ENCODE data around the gene SCN1A. TPM values are rescaled to one million over a fixed set of nuclear protein-coding genes. Genes with fewer than 3 reads are reported as not detected.

The SCN1A gene
- total and polyA plus RNA-seq, 2 of the 13 experiments (the other 11 are each of a cell fraction or from before 2014, with no cell fraction given) = 19.9 to 39.4 TPM

DNA sequence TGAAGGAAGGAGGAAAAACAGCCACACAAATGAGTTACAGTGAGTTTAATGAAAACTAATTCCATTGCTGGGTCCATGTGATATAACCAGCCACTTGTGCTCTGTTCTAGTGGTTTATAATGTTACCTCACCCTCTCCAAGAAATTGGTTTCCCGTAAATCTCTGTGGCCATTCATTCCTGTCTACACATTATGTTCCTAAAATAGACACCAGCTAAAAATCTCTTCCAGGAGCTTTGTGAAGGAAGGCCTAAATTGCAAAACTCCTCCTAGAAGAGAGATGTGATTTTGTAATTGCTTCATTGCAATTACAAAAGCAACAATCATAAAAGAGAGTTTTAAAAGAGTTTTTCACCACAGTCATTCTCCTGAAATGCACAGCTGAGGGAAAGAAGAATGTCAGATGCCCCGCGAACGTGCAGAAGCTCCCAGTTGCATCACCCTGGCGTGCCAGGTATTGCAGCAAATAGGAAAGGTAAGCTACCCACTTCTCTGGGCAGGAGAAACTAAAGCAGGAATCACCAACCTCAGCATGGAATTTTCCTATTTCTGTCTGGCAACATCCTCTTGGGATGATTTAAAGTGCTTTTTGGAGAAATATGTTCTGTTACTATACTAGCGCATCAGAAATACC is 1.7 kb downstream of the SCN1A start (continued):
- TF ChIP-seq PAX8 (CRISPR knock-in tag; IDR thresholded peaks at IDR 0.05; ENCODE audit: borderline replicate concordance) (no peak), ZNF180 (CRISPR knock-in tag; IDR thresholded peaks at IDR 0.05; ENCODE audit: borderline replicate concordance, low read depth) (no peak), FOXA3 (CRISPR knock-in tag; IDR thresholded peaks at IDR 0.05) (no peak), FOSL1 (CRISPR knock-in tag; IDR thresholded peaks at IDR 0.05; ENCODE audit: borderline replicate concordance) (no peak), ZNF343 (CRISPR knock-in tag; IDR thresholded peaks at IDR 0.05) (no peak), NCOR1 (IDR thresholded peaks at IDR 0.05; ENCODE audit: borderline replicate concordance, low read length) (no peak), ZSCAN9 (CRISPR knock-in tag; IDR thresholded peaks at IDR 0.05; ENCODE audit: borderline replicate concordance) (no peak), ZFP1 (CRISPR knock-in tag; IDR thresholded peaks at IDR 0.05) (no peak), ZNF235 (CRISPR knock-in tag; IDR thresholded peaks at IDR 0.05; ENCODE audit: borderline replicate concordance) (no peak), CHD2 (IDR thresholded peaks at IDR 0.05; ENCODE audit: low read depth, low read length) (no peak), ZSCAN21 (CRISPR knock-in tag; IDR thresholded peaks at IDR 0.05; ENCODE audit: borderline replicate concordance) (no peak), MEF2D (CRISPR knock-in tag; IDR thresholded peaks at IDR 0.05) (0 out of 2 replicates have a peak, but pooled peaks have one; percentile 17), ZNF431 (CRISPR knock-in tag; IDR thresholded peaks at IDR 0.05; ENCODE audit: borderline replicate concordance, low read depth) (no peak), ZNF713 (CRISPR knock-in tag; IDR thresholded peaks at IDR 0.05) (no peak), CCDC6 (CRISPR knock-in tag; IDR thresholded peaks at IDR 0.05) (no peak), KDM5A (IDR thresholded peaks at IDR 0.05; ENCODE audit: borderline replicate concordance, low read length) (no peak), PCBP1 (IDR thresholded peaks at IDR 0.05; ENCODE audit: borderline replicate concordance, low read depth, low read length) (no peak)
- TF ChIP-seq, protein P1, sequence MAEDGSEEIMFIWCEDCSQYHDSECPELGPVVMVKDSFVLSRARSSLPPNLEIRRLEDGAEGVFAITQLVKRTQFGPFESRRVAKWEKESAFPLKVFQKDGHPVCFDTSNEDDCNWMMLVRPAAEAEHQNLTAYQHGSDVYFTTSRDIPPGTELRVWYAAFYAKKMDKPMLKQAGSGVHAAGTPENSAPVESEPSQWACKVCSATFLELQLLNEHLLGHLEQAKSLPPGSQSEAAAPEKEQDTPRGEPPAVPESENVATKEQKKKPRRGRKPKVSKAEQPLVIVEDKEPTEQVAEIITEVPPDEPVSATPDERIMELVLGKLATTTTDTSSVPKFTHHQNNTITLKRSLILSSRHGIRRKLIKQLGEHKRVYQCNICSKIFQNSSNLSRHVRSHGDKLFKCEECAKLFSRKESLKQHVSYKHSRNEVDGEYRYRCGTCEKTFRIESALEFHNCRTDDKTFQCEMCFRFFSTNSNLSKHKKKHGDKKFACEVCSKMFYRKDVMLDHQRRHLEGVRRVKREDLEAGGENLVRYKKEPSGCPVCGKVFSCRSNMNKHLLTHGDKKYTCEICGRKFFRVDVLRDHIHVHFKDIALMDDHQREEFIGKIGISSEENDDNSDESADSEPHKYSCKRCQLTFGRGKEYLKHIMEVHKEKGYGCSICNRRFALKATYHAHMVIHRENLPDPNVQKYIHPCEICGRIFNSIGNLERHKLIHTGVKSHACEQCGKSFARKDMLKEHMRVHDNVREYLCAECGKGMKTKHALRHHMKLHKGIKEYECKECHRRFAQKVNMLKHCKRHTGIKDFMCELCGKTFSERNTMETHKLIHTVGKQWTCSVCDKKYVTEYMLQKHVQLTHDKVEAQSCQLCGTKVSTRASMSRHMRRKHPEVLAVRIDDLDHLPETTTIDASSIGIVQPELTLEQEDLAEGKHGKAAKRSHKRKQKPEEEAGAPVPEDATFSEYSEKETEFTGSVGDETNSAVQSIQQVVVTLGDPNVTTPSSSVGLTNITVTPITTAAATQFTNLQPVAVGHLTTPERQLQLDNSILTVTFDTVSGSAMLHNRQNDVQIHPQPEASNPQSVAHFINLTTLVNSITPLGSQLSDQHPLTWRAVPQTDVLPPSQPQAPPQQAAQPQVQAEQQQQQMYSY (CRISPR knock-in tag; IDR thresholded peaks at IDR 0.05) = no peak
- TF ChIP-seq, protein P2, sequence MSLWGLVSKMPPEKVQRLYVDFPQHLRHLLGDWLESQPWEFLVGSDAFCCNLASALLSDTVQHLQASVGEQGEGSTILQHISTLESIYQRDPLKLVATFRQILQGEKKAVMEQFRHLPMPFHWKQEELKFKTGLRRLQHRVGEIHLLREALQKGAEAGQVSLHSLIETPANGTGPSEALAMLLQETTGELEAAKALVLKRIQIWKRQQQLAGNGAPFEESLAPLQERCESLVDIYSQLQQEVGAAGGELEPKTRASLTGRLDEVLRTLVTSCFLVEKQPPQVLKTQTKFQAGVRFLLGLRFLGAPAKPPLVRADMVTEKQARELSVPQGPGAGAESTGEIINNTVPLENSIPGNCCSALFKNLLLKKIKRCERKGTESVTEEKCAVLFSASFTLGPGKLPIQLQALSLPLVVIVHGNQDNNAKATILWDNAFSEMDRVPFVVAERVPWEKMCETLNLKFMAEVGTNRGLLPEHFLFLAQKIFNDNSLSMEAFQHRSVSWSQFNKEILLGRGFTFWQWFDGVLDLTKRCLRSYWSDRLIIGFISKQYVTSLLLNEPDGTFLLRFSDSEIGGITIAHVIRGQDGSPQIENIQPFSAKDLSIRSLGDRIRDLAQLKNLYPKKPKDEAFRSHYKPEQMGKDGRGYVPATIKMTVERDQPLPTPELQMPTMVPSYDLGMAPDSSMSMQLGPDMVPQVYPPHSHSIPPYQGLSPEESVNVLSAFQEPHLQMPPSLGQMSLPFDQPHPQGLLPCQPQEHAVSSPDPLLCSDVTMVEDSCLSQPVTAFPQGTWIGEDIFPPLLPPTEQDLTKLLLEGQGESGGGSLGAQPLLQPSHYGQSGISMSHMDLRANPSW (CRISPR knock-in tag; IDR thresholded peaks at IDR 0.05; ENCODE audit: borderline replicate concordance) = no peak
- TF ChIP-seq, protein P3, sequence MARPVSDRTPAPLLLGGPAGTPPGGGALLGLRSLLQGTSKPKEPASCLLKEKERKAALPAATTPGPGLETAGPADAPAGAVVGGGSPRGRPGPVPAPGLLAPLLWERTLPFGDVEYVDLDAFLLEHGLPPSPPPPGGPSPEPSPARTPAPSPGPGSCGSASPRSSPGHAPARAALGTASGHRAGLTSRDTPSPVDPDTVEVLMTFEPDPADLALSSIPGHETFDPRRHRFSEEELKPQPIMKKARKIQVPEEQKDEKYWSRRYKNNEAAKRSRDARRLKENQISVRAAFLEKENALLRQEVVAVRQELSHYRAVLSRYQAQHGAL (CRISPR knock-in tag; IDR thresholded peaks at IDR 0.05; ENCODE audit: not compliant biosample characterization) = no peak
- TF ChIP-seq, protein P4, sequence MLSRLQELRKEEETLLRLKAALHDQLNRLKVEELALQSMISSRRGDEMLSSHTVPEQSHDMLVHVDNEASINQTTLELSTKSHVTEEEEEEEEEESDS (CRISPR knock-in tag; IDR thresholded peaks at IDR 0.05; ENCODE audit: borderline replicate concordance) = no peak
- TF ChIP-seq, protein P5, sequence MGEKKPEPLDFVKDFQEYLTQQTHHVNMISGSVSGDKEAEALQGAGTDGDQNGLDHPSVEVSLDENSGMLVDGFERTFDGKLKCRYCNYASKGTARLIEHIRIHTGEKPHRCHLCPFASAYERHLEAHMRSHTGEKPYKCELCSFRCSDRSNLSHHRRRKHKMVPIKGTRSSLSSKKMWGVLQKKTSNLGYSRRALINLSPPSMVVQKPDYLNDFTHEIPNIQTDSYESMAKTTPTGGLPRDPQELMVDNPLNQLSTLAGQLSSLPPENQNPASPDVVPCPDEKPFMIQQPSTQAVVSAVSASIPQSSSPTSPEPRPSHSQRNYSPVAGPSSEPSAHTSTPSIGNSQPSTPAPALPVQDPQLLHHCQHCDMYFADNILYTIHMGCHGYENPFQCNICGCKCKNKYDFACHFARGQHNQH (CRISPR knock-in tag; IDR thresholded peaks at IDR 0.05) = no peak
